GM18508 (cell line): Measurements from ENCODE around the gene PRIMPOL.
"Not testable (repeated sequence)": the region's sequence is repeated elsewhere in the genome, so short reads cannot be mapped to it uniquely, and the experiment has no call there.

Experiments used
- ATAC-seq: cut with Tn5 transposase; IDR thresholded peaks from one replicate; pipeline ENCODE4 v1.9.1; 2021; ENCODE audit warnings: moderate number of reproducible peaks; ENCODE audit not compliant: insufficient read depth, unreplicated experiment

PRIMPOL gene

DNA sequence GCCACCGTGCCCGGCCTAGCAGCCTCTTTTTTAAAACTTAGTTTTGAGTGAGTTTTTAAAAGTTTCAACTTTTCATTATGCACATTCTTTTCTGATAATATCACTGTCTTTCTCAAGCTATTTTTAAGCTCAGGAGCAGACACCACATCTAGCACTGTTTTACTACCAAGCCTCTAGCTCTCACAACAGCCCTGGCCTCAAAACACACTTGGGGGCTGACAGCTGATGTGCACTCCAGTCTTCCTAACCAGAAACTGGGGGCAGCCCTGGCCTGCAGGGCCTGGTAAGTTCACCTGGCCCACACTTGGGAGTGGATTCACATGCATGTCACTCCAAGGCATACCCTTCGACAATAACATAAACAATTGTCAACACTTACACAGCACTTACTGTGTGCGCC is 50.4 kb downstream of the PRIMPOL start:
- no peak for ATAC-seq

DNA sequence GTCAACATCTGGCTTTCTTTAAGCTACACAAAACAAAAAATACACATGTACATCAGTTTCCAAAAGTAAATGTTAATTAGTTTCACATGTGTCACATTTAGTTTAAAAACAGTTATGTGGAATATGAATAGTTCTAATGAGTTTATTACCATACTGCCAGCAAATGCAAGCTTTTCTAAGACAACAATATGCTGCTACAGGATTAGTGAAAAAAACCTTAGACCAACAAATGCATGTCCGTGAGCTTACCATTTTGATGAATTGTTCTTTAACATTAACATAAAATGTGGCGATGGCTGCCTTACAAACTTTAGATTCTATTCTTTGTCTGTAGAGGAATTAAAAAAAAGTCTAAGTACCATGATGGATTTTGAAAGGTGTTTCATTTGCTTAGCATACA is 52.6 kb downstream of the PRIMPOL start:
- no peak for ATAC-seq

- ATAC-seq: no peak
Observed at GRCh38 chr4:184705692-184706091, 56.2 kb downstream of the PRIMPOL start.

DNA sequence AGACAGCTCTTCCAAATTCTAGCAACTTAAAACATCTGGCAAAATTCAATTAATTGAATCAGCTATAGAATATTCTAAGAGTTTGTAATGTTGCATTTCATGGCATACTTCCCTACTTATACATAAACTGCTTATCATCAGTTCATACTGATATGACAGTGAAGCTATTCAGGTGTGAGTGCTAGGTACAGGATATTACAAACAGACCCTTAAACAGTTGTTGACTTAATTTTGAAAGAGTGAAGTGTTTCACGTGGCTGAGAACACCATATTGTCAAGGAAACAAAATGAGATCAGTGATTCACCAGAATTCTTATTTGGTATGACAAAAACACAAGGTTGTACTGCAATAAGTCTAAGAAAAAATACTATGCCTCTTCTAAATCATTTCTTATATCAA is 56.9 kb downstream of the PRIMPOL start:
- no peak for ATAC-seq

DNA sequence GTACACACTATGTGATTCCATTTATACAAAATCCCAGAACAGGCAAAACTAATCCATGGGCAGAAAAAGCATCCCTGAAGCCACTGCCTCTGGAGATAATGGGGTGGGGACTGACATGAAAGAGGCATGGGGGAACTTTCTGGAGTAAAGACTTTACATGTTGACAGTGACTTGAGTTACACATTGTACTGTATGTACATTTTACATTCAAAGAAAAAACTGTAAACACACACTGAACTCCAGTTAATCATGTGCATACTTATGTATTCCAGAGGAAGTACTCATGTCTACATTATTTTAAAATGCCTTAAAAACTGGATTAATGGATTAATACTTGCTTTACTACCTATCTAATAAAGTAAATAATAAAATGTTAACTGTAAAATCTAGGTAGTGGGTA is 62.8 kb downstream of the PRIMPOL start:
- ATAC-seq: no peak

GRCh38 chr4:184713887-184714286 is 64.3 kb downstream of the PRIMPOL start:
- no peak for ATAC-seq

DNA sequence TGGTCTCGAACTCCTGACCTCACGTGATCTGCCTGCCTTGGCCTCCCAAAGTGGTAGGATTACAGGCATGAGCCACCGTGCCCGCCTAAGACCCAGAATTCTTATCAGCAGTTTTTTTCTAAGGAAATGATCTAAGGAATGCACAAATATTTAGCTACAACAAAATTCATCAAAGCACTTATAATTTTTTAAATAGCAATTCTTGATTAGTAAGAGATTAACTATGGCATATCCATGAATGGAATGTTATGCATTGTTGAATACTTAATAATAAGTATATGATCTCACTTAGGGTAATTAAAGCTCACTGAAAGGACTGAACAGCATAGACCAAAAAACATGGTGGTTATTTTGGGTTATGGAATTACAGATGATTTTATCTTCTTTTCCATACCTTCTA is 66.0 kb downstream of the PRIMPOL start:
- ATAC-seq: no peak

DNA sequence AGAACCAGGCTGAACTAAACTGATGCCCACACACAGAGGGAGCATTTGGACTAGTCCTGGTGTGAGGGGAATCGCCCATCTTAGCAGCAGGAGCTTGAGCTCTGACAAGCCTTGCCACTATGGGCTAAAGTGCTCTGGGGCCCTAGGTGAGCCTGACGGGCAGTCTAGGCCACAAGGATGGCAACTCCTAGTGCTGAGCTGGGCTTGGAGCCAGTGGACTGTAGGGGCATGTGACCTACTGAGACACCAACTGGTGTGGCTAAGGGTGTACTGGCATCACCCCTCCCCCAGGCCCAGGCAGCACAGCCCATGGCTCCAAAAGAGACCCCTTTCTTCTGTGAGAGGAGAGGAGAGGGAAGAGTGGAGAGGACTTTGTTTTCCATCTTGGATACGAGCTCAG is 69.9 kb downstream of the PRIMPOL start:
- no peak for ATAC-seq

GRCh38 chr4:184721254-184721653 is 71.7 kb downstream of the PRIMPOL start:
- no peak for ATAC-seq

DNA sequence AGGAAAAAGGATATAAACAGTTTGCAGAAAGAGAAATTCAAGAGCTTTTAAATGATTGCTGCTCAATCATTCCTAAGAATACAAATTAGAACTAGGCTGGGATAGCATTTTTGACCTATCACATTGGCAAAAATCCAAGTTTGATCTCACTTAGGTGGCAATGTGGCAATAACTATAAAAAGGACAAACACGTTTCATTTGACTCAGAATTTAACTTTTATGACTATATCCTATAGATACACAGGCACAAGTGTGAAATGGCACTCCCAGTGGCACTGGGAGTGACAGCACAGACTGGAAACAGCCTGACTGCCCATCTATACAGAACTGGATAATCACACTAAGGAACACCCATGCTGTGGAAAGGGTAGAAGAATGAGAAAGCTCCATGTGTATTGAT is 73.3 kb downstream of the PRIMPOL start:
- ATAC-seq: no peak

DNA sequence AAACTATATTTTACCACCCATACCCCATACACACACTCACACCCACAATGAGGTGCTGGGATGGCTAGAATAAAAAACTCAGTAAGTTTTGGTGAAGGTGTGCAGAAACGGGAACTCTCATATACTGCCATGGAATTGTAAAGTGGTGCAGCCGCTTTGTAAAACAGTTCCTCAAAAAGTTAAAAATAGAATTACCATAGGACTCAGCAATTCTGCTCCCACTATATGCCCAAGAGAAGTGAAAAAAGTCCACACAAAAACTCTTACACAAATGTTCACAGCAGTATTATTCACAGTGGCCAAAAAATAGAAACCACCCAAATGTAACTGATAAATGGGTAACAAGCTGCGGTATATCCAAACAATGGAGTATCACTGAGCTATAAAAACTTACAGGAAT is 77.9 kb downstream of the PRIMPOL start:
- no peak for ATAC-seq

- no peak for ATAC-seq
Observed at GRCh38 chr4:184728858-184729257, 79.3 kb downstream of the PRIMPOL start.

DNA sequence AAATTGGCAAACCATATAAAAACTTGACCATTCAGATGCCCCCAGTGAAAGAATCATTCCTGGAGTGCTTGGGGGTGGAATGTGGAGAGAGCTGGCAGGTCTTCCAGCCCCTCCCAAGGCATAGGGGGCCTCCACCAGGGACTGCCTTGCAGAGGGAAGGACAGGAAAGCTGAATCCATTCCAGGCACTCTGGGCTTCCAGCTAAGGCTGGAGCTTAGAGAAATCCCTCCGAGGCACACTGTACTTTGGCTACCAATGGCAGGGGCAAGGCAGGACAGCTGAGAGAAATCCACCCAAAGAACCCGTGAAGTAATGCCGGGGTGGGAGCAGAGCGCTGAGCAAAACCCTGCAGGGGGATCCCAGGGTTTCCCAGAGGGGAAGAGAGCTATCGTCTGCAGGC is 80.4 kb downstream of the PRIMPOL start:
- no peak for ATAC-seq

DNA sequence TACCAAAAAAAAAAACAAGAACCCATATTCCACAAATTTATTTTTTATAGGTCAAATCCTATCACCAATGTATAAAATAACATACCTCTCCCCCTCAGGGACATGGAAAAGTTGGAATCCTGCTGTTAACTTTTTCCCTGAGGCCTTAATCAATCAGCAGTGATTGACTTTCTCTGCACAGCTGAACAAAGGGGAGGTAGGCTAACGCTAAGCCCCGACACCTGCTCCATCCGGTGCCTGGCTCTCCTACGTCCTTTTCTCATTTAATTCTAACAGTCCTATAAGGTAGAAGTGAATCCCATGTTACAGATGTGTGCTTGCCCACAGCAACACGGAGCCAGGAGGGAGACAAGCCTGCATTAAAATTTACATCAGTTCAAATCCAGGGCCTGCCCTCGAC is 81.5 kb downstream of the PRIMPOL start:
- no peak for ATAC-seq

GRCh38 chr4:184732126-184732525 is 82.6 kb downstream of the PRIMPOL start:
- ATAC-seq: no peak

DNA sequence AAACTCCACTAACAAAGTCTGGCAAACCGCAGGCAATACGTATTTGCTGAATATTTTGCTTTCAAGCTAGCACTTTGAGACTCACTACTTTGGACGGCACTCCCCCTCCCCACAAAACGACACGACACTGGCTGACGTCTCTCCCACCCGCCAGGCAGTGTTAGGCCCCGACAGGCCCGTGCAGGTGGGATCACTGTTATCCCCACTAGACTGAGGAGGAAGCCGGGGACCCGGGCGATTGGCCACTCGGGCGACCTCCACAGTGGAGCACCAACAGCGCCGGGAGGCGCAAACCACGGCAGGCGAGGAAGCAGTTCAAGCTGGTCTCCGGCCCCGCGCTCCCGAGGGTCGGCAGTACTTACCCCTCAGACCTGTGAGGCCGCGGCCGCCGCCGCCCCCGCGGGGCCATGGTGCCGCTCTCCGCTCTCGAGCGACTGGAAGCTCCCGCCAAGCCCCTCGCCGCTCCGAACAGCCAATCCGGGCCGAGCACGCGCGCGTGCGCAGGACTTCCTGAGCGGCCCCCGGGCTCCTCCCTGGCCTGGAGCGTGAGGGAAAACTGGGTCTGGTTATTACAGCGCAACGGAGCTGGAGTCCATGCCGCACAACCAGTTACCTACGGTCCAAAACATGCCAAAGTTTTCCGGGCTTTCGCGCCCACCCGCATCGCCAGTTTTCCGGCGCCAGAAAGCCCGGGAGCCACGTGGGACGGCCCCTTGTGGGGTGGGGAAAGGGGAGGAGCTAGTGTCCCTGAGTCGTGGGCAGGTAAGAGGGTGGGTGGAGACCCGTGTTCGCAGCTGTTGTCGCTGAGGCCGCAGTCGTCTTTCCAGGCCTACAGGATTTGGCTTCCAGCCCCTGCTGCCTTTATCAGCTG is 84.4 kb downstream of the PRIMPOL start, which contains the start of gene CENPU:
Gene CENPU (minus strand): TSS at position 443 of the 871 bp plus-strand sequence. CDS start 34 bp downstream, at position 409.
- peak; percentile 93 for ATAC-seq

GRCh38 chr4:184734758-184735157 is 85.2 kb downstream of the PRIMPOL start:
- no peak for ATAC-seq

DNA sequence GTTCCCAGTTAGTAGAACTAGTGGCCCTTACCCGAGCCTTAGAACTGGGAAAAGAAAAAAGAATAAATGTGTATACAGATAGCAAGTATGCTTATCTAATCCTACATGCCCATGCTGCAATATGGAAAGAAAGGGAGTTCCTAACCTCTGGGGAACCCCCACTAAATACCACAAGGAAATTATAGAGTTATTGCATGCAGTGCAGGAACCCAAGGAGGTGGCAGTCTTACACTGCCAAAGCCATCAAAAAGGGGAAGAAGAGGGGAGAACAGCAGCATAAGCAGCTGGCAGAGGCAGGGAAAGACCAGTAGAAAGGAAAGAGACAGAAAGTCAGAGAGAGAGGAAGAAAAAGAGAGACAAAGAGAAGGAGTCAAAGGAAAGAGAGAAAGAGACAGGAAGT is 90.0 kb downstream of the PRIMPOL start:
- not testable (repeated sequence) for ATAC-seq

GRCh38 chr4:184740980-184741391 is 91.4 kb downstream of the PRIMPOL start:
- no peak for ATAC-seq

DNA sequence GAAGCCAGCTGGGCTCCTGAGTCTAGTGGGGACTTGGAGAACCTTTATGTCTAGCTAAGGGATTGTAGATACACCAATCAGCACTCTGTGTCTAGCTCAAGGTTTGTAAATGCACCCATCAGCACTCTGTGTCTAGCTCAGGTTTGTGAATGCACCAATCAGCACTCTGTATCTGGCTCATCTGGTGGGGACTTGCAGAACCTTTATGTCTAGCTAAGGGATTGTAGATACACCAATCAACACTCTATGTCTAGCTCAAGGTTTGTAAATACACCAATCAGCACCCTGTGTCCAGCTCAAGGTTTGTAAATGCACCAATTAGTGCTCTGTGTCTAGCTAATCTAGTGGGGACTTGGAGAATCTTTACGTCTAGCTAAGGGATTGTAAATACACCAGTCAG is 92.1 kb downstream of the PRIMPOL start:
- not testable (repeated sequence) for ATAC-seq

- ATAC-seq: no peak
Observed at GRCh38 chr4:184743650-184744049, 94.1 kb downstream of the PRIMPOL start.

GRCh38 chr4:184744236-184744635 is 94.7 kb downstream of the PRIMPOL start:
- ATAC-seq: no peak
